GM12865 (cell line): ENCODE results near the gene KNDC1.

Source experiments
- DNase-seq: peaks from one replicate; pipeline ENCODE4 v3.0.0; 2010; ENCODE audit warnings: low read depth
- H3K4me3 ChIP-seq: 2 replicates; pipeline ENCODE4 v1.5.1; 2011; ENCODE audit warnings: mild to moderate bottlenecking, low read depth, low read length, control low read depth
- TF ChIP-seq, protein P1 (sequence below): IDR thresholded peaks from 2 replicates; pipeline ENCODE4 v1.5.1; 2011; ENCODE audit warnings: low read length, control low read depth, low read depth, inconsistent platforms; ENCODE audit not compliant: insufficient read depth; ENCODE audit errors: missing control alignments

The KNDC1 gene

DNA sequence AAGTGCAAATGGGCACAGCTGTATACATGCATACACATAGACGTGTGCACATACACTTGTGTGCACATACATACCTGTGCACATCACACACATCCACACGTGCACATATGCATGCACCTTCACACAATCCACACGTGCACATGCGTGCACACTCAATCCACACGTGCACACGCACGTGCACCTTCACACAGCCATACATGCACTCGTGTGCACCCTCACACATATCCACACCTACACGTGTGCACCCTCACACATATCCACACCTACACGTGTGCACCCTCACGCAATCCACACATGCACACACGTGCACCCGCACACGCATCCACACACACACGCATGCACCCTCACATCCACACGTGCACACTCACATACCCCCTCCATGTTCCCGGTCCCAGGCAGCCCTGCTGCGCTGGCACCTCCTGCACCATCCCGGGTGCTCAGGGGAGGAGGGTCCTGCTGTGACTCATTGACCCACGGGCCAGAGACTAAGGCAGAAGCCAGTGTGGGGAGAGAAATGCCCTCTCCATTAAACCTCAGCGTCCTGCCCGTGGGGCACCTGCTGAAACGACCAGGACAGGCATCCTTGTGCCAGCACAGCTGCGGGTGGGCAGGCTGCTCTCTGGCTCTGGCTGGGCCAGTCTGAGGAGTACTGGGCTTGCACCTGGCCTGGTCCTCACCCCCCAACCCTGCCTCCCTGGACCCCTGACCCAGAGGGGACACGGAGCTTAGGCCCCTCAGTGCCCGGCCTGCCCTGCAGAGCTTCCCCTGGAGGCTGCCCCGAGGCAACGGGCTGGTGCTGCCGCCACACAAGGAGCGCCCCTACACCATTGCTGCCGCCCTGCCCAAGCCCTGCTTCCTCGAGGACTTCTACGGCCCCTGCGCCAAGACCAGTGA is 52.2 kb downstream of the KNDC1 start:
- no peak overlapping the region for H3K4me3 ChIP-seq
- DNase-seq, result no peak
- TF ChIP-seq, protein P1, sequence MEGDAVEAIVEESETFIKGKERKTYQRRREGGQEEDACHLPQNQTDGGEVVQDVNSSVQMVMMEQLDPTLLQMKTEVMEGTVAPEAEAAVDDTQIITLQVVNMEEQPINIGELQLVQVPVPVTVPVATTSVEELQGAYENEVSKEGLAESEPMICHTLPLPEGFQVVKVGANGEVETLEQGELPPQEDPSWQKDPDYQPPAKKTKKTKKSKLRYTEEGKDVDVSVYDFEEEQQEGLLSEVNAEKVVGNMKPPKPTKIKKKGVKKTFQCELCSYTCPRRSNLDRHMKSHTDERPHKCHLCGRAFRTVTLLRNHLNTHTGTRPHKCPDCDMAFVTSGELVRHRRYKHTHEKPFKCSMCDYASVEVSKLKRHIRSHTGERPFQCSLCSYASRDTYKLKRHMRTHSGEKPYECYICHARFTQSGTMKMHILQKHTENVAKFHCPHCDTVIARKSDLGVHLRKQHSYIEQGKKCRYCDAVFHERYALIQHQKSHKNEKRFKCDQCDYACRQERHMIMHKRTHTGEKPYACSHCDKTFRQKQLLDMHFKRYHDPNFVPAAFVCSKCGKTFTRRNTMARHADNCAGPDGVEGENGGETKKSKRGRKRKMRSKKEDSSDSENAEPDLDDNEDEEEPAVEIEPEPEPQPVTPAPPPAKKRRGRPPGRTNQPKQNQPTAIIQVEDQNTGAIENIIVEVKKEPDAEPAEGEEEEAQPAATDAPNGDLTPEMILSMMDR, result no peak

DNA sequence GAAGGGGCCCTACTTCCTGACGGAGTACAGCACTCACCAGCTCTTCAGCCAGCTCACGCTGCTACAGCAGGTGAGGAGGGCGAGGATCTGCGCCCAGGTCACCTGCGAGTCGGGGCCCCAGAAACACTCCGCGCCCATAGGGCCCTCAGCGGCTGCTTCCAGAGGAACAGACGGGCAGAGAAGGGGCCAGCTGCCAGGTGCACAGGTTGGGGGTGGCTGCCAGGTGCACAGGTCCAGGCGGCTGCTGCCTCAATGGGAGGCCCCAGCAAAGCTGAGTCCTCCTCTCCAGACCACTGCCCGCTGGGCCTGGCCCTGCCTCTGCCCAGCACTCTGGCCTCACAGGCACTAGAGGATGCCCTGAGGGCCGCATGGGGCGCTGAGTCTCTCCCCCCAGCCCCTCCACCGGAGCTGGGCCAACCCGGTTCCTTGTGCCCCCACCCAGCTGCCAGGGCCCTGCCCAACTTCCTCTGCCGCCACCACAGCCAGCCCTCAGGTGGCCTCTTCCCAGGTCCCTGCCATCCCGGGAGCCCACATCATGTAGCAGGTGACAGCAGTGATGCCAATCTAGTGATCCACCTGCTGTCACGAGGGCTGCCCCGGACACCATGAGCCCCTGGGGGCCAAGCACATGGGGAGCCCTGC is 53.0 kb downstream of the KNDC1 start:
- DNase-seq, result no peak
- H3K4me3 ChIP-seq, result no peak overlapping the region
- TF ChIP-seq, protein P1, result no peak

DNA sequence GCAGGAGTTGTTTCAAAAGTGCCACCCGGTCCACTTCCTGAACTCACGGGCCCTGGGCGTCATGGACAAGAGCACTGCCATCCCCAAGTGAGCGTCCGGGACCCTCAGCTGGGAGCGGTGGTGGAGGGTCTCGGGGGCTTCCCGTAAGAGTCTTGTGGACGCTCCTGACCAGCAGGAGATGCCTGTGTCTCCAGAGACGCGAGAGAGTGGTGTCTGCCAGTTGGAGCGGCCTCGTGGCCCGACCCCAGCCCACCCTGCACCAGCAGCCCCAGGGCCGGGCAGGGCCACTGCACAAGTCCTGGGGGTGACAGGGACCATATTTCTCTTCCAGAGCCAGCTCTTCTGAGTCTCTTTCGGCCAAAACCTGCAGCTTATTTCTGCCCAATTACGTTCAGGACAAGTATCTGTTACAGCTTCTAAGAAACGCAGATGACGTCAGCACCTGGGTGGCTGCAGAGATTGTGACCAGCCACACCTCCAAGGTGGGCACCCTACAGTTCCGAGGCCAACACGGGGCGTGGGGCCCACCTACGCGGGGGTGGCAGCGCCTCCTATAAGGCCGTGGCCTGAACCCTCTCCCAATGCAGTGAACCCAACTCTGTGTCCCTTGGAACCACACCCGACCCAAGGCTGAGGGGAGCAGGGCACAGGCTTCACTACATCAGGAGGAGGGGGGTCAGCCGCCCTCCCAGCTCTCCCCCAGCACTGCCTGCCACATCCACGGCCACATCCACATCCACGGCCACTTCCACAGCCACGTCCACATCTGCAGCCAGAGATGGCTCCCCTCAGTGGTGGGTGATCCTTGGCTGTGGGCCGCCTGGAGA is 53.8 kb downstream of the KNDC1 start:
- no peak for DNase-seq
- no peak overlapping the region for H3K4me3 ChIP-seq
- TF ChIP-seq, protein P1, result no peak

DNA sequence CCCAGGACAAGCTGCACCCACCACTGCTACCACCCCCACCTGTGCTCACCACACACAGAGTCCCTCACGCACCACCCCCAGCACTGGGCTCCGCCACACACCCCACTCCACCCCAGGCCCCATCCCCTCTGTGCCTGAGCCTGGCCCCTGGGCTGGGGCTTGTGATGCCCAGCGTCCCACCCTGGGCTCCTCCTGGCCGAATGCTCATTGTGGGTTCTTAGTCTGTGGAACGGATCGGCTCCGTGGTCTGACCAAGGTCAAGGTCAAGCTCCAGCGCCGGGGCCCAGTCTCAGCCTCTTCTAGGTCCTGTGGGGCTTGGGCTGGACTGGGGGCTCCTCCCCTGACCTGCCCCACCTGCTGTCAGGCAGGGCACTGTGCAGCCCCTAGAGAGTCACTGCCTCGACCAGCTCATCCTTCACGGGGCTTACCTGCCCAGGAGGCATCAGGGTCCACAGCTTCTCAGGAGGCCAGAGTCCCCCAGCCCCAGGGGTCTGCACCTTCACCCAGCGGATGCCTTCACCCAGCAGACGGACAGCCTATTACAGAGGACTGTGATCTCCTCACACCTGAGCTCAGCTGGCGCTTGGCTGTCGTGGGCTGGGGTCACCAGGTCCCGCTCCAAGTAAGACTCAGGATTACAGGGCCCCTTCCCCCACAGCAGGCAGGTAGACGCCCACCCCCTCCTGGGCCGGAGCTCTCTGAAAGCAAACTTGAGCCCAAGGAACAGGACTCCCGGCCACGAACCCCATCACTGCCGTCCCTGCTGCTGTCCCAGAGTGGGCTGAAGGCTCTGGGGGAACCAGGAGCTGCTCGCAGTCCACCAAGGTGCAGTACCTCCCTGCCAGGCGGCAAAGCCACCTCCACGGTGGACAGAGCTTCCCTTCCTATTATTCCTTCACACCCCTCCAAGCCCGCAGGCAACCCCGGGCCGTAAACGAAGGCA is 54.7 kb downstream of the KNDC1 start:
- TF ChIP-seq, protein P1, result no peak
- H3K4me3 ChIP-seq, result no peak overlapping the region

DNA sequence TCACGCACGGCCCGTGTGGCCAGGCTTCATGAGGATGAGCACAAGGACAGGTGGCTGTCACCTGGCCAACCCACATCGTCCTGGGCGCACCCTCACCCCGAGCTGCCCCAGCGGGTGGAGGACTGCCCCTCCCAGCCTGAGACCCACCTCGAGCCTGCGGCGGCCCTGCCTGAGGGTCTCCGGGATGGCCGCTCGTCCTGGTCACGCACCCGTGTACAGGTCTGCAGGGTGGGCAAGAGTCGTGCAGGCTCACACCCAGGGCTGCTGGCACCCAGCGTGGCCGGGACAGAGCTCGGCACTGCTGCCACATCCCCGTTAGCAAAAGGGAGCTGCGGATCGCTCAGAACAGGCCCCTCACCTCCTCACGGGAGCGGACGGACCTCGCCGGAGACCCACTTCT is 55.6 kb downstream of the KNDC1 start:
- DNase-seq, result no peak

More for the DNA sequence above, 54.7 kb downstream of the KNDC1 start:
- no peak for DNase-seq

More for the DNA sequence above, 55.6 kb downstream of the KNDC1 start:
- TF ChIP-seq, protein P1, result no peak
- H3K4me3 ChIP-seq, result no peak overlapping the region
